GM23338 (cell line): ENCODE results near the gene THAP8.

Experiments
- CTCF ChIP-seq, 2 experiments: fragments of 200-600 bp in 1 of 2; sonication (generic) in 1 of 2; conservative IDR thresholded peaks; 2 replicates each; pipeline versions ENCODE4 v1.5.1 to v1.6.1; 2016 to 2017; ENCODE audit warnings: antibody characterized with exemption in 2 of 2, low read depth in 2 of 2, mild to moderate bottlenecking in 2 of 2, moderate library complexity in 1 of 2
- EZH2 ChIP-seq: fragments of 200-600 bp; sonication (generic); IDR thresholded peaks from one replicate; pipeline ENCODE4 v1.8.0; 2017; ENCODE audit warnings: antibody characterized with exemption, mild to moderate bottlenecking, low read depth; ENCODE audit not compliant: unreplicated experiment
- EZH2phosphoT487 ChIP-seq: fragments of 200-600 bp; sonication (generic); IDR thresholded peaks from one replicate; pipeline ENCODE4 v1.8.1; 2018; ENCODE audit warnings: antibody characterized with exemption; ENCODE audit not compliant: unreplicated experiment
- POLR2AphosphoS5 ChIP-seq: IDR thresholded peaks from 2 replicates; pipeline ENCODE4 v1.6.1; 2016; ENCODE audit warnings: antibody characterized with exemption, low read depth

DNA sequence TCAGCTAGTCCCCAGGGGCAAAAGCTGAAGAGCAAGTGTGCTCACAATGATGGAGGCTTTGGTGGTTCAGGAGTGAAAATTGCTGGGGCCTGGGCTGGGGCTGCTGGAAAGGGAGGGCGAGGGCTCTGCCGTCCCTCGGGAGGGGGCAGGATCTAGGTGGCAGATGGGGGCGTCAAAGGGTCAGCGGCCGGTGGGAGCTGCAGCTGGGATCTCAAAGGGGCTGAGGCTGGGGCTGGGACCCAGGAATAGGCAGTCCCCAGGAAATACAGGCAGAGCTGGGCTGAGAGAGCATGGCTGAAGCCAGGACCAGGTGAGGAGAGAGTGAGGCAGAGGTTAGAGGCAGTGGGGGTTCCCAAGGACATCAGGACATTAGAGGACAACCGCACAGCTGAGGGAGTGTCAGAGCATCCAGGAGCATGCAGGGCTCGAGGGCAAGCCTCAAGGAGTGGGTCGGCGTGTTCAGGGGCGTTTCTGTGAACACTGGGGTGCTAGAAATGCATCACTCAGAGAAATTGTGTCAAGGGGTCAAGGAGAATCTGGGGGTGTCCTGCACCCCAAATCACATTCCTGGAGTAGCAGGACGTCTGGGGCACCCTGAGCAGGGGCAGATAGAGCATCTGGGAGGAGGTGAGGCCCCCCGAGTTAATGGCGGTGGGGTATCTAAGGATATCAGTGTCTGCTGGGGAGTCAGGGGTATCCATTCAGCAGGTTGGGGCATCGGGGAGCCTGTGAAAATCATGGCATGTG is 44.3 kb downstream of the THAP8 start:
- TF ChIP-seq CTCF (conservative IDR thresholded peaks at IDR 0.05; ENCODE audit: low read depth in 2 of 2) (no peak), POLR2AphosphoS5 (no peak), EZH2 (no peak), EZH2phosphoT487 (no peak)
